GM18861 (cell line): ENCODE data around the gene ITPK1.

ENCODE experiments used
- ATAC-seq: cut with Tn5 transposase; IDR thresholded peaks from one replicate; pipeline ENCODE4 v1.9.1; 2021; ENCODE audit not compliant: unreplicated experiment

The ITPK1 gene

DNA sequence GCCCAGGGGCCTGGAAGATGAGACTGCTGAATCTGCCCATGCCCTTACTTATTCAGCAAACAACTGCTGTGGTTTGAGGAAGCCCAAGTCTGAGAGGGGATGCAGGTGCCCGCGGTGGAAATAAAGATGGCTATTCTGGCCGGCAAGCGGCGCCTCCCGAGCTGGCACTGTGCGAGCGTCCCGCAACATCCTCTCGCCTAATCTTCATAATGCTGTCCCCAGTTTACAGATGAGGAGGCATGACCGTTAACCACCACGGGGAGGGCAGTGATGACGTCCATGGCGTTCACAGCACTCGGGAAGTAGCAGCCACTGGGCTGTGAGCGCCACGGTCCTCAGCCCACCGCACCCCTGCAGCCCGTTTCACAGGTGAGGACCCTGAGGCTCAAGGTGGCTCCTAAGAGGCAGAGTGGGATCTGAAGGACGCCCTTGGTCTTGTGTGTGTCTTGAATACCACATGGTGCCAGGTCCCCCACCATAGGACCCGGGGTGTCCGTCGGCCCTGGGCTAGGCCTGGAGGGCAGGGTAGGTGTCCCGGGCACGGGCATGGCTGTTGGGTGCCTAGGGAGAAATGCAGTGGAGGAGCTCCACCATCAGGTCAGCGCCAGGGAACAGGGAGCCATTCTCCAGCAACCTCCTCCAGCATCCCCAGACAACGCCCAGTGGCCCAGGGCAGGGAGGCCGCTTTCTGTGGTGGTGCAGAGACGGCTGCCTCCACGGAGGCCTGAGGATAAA is 172.6 kb downstream of the ITPK1 start:
- no peak for ATAC-seq

- ATAC-seq, result no peak
Observed at GRCh38 chr14:92942576-92942975, 173.1 kb downstream of the ITPK1 start.

- no peak for ATAC-seq
Observed at GRCh38 chr14:92942136-92942535, 173.6 kb downstream of the ITPK1 start.

- no peak for ATAC-seq
Observed at GRCh38 chr14:92941531-92941930, 174.2 kb downstream of the ITPK1 start.

- ATAC-seq, result no peak
Observed at GRCh38 chr14:92940543-92940942, 175.2 kb downstream of the ITPK1 start.

DNA sequence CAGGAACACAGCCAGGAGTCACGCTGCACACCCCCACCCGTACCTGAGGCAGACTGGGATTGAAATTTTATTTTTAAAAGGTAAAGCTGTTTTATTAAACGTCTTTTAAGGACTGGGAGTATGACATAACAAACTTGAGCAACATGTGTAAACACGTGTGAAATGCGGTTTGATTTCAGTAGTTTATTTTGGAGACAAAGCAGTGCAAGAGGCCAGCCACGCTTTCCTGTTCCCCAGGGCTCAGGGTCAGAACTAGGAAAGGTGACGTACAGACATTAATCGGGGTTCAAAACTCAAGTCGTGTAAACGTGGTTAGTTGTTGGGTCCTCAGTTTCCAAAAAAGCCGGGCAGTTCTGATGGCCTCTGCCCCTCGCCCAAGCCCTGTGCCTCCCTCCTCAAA is 176.0 kb downstream of the ITPK1 start:
- no peak for ATAC-seq

- no peak for ATAC-seq
Observed at GRCh38 chr14:92938890-92939671, 176.6 kb downstream of the ITPK1 start.

DNA sequence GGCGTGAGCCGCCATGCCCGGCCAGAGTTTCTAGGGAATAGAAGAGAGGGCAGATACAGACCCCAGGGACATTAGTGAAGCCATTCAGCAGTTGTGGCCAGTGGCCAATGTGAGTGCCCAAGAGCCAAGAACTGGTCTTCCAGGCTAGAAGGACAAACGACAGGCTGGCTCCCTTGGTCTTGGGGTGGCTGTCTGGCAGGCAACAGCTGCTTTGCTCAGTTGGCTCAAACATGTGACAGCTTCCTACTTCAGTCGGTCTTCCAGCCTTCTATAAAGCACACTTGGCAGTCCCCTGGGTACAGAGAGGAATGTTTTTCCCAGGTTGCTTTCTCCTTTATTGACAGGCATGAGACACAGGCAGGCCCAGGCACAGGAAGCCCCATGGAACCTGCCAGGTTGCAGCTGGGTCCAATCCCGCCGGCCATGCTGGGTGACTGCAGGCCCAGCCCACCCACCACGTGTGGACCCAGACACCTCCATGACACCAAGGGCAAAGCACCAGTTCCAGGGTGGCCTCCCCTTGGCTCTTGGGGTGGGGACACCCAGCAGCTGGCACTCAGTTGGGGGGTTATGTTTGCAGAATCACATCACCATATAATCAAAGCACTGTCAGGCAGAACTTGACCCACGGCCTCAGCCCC is 177.4 kb downstream of the ITPK1 start:
- no peak for ATAC-seq

DNA sequence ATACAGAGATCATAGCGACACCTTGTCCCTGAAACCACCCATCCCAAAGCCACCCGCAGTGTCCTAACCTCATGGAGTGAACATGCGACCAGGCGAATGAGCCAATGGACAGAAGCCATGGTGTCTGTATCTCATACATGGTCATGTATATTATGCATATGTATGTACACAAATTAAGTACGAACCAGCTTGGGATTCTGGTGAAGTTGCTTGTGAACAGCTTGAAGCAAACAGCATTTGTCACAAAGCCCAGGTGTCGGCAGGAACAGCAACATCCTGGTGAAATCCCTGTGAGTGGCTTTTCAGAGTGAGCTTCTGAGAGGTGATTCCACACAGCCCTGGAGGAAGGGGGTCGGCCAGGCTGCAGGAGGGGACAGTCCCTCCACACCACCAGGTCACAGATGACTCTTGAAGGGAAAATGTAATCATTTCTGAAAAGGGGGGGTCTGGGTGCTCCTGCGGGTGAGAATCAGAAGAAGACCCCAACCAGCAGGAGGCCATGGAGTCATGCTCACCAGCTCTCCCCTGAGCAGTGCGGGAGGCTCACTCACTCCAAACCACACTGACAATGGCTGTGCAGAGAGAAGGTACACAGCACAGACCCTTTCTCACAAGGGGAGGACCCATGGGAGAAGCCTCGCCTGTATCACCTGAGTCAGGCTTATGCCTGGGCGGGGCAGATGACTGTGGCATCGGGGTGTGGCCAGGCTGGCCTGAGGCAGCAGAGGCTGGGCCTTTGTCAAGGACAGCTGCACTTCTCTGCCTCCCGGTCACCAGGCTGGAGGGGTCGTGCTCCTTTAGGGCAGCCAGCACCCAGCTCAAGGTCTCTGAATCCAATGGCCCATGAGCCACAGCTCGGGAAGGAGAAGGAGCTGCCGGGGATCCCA is 178.4 kb downstream of the ITPK1 start:
- no peak for ATAC-seq

DNA sequence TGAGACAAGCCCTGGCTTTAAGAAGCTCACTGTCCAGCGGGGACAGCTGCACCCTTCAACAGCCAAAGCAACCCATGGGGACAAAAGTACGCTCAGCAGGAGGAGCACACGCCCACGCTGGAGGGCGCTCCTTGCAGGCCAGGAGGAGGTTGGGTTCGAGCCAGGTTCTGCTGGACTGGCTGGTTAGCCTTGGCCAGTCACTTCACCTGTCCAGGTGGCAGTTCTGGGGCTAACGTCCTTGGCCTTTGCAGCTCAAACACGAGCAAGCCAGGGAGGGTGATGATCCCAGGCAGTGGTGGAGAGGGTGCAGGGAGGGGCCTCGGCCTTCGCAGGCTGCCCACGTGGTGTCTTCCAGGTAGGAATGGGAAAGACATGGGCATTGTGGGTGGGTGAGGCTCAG is 179.6 kb downstream of the ITPK1 start:
- no peak for ATAC-seq

DNA sequence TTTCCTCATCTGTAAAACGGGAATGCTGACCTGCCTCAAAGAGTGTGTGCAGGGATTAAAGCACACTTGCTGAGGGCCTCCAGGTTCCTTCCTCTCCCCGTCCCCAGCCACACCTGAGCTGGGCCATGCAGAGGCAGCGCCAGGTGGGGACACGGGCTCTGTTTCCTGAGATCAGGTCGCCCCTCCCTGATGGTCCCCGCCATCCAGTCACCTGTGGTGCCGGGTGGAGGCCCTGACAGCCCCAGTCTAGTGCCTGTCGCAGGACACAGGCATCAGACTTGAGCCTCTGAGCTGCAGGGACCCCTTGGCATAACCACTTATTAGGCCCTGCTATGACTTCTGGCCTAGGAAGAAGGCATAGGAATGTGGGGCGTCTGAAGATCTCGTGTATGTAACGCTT is 180.3 kb downstream of the ITPK1 start:
- no peak for ATAC-seq

DNA sequence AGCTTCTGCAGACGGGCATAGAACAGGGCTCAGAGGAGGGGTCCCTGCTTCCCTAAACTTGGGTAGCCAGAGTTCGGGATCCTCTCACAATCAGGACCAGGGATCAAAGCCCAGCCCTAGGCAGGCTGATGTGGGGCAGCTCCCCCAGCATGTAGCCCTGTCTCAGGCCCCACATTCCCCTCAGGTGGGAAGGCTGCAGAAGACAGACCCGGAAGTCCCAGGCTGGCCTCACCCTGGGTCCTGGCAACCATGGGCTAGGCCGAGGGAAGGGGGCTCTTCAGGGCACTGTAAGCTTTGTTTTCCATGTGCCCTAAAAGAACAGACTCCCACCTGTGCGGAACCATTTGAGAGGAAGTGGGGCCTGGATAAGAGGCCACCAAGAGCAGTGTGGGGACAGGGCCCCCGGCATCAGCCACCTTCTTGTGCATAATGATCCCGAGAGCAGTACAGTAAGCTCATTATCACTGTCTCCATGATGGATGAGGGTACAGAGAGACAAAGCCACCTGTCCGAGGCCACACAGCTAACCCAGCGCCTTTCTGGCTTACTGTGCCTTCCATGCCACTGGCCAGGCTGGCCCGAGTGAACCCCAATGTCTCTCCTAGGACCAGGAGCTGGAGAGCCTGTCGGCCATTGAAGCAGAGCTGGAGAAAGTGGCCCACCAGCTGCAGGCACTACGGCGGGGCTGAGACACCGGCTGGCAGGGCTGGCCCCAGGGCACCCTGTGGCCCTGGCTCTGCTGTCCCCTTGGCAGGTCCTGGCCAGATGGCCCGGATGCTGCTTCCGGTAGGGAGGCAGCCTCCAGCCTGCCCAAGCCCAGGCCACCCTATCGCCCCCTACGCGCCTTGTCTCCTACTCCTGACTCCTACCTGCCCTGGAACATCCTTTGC is 181.3 kb downstream of the ITPK1 start:
- ATAC-seq, result no peak

GRCh38 chr14:92933481-92933880 is 182.2 kb downstream of the ITPK1 start:
- ATAC-seq, result no peak

DNA sequence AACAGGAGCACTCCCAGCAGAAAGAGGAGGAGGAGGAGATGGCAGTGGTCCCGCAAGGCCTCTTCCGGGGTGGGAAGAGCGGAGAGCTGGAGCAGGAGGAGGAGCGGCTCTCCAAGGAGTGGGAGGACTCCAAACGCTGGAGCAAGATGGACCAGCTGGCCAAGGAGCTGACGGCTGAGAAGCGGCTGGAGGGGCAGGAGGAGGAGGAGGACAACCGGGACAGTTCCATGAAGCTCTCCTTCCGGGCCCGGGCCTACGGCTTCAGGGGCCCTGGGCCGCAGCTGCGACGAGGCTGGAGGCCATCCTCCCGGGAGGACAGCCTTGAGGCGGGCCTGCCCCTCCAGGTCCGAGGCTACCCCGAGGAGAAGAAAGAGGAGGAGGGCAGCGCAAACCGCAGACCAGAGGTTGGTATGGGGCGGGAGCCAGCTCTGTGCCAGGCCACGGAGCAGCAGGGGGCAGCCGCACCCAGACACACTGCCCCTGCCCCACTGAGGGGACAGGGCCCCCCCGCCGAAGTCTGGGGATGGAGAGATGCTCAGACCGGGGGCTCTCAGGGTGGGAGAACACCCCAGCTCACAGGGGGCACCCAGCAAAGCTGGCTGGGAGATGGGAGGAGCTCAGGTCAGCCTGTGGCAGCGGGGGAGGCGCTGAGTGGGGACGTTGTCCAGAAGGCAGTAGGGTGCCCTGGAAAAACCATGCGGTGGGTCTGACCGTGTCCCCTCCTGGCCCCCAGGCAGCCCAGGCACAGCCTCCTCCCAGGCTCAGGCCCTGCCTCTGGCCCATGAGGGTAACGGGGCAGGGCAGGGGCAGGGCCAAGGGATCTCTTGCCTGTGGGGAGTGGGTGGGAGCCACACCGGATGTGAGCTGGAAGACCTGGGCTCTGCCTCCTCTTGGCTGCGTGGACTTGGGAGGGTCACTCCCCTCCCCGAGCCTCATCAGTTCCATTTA is 183.0 kb downstream of the ITPK1 start:
- ATAC-seq, result no peak

DNA sequence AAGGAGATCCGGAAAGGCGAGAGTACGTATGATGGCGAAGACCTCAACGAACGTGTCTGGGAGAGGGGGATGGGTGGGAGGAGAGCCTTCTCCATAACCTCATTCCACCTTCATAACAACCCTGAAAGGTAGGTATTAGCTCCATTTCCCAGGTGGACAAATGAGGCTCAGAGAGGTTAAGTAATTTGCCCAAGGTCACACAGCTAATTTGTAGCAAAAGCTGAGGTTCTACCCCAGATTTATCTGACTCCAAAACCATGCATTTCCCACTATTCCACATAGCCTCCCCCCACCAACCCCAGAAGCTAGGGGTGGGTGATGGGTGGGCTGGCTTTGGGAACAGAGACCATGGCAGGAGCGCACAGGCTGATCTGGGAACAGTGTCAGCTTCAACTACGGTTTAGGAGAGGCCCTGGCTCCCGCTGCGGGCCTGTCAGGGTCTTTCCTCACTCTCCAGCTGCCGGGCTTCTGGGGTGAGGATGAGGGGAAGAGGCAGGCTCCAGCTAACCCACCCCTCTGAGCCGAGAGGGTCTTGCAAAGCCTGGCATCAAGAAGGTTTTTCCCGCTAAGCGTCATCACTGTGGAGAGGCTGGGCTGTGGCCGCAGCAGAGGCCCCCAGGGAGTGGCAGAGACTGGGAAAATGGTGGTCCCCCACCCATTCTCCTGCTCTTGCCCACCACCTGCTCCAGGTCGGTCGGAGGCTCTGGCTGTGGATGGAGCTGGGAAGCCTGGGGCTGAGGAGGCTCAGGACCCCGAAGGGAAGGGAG is 183.9 kb downstream of the ITPK1 start:
- ATAC-seq, result no peak

- ATAC-seq, result no peak
Observed at GRCh38 chr14:92930737-92931602, 184.8 kb downstream of the ITPK1 start.
